ENCODE measurements around the gene CPEB3.
"Not testable (repeated sequence)": the region's sequence is repeated elsewhere in the genome, so short reads cannot be mapped to it uniquely, and the experiment has no call there.

CPEB3 gene

DNA sequence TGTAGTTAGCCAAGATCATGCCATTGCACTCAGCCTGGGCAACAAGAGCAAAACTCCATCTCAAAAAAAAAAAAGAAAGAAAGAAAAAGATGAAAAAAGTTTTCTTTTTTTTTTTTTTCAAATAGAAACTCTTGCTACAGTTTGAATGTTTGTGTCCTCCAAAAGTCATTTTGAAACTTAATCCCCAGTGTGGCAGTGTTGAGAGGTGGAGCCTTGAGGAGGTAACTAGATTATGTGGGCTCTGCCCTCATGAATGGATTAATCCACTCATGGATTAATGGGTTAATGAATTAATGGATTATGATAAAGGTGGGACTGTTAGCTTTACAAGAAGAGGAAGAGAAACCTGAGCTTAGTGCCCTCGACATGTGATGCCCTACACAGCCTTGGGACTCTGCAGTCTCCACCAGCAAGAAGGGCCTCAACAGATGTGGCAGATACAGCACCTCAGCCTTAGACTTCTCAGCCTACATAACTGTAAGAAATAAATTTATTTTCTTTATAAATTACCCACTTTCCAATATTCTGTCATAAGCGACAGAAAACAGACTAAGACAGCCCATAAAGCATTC, 25.1 kb downstream of the CPEB3 start:
- no peak for DNase-seq

DNA sequence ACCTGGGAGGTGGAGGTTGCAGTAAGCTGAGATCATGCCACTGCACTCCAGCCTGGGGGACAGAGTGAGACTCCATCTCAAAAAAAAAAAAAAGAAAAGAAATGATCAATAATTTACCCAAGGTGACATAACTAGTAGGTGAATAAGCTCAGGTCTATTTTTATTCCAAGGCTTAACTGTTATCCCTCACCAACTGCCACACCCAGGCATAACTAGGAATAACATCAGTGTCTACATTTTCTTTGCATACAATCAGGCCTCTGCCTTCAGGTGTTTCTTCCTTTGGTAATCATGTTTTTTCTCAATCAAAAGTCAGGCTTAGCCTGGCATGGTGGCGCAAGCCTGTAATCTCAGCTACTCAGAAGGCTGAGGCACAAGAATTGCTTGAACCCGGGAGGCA, 26.6 kb downstream of the CPEB3 start:
- no peak for DNase-seq

DNA sequence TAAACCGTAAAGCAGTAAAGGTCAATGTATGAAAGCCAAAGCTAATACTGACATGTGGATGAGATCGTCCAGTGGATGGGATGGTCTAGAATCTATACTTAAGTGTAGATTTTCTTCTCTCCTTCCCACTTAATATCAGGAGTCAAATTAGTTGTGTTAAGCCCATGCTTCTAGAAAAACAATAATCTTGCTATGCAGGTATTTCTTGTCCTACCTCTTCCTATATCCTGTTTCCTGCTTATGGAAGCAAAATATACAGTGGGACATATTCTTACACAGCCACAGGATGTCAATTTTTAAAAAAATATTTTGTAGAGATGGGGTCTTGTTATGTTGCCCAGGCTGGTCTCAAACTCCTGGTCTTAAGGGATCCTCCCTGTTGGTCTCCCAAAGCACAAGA, 27.5 kb downstream of the CPEB3 start:
- no peak for DNase-seq

DNA sequence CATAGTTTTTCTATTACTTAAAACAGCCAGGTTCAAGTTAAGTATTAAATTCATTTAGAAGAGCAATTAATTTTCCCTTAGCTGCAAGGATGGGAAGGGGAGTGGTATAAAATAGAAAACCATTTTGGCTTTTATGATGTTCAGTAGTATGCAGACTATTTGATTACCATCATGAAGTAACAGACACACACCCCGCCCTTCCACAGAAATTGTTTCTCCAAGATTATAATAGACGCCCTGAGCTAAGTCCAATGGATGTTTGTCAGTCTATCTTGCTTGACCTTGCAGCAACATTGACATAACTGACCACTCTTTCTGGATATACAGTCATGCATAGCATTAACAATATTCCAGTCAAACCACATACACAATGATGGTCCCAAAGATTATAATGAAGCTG, 42.3 kb downstream of the CPEB3 start:
- no peak for DNase-seq

DNA sequence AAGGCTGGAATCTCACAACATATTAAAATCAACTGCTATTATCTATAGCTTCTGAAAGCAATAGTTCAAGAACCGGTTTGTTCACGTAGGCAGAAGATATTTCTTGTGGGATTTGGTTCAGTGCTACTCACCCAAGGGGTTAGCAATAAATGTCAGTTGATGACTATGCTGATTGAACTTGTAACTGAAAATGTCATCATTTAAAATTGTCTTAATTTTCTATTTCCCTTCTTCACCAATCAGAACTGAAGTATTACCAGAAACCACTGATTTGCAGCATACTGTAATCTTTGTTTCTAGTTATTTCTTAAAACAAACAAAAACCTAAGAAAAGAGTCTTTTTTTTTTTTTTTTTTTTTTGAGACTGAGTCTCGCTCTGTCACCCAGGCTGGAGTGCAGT, 46.1 kb downstream of the CPEB3 start:
- no peak for DNase-seq

DNA sequence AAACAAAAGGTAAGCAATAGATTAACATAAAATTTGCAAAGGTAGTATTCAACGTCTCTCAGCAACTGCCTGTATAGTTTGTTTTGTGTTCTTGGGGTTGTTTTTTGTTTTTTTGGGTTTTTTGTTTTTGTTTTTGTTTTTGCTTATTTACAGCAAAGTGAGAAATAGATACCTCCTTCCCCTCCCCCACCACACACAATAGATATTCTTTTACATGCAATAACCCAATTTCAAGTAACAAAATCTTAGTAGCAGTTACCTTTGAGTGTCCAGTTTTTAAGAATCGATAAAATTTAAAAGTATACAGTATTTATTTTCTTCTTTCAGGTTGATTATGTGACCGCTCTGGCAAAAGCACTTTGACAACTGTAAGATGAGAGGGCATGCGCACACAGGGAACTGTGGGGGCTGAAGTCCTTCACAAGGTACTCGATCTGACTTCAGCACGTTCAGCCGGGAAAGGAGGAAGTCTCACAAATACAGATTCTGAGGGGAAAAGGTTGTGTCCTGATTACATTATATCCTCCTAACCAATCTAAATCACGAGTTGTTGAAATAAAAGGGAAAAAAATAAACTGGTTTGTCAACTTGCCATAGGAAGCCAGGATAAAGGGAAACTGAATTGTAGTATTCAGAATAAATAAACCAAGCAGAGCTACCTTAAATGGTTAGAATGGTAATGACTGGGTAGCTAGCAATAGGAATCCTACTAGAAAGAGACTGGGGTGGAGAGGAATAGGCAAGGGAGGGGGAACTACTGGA, 47.8 kb downstream of the CPEB3 start:
- DNase-seq: peak; percentile 14

DNA sequence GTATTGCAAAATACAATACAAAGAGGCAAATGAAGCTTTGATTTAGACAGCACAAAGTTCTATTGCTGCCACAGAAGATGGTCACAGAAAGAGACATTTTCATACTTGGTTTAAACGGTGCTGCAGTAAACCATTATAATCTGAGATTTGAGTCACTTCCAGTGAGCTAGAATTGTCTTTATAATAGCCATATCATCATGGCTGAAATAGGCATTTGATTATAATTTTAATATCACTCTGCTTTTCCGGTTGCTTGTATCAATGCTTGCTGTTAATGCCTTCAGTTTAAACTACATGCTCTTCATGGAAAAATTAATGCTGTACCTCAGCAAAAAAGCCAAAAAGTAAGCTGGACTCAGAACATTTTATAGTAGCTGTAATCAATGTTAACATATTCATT, 48.5 kb downstream of the CPEB3 start:
- no peak for DNase-seq

DNA sequence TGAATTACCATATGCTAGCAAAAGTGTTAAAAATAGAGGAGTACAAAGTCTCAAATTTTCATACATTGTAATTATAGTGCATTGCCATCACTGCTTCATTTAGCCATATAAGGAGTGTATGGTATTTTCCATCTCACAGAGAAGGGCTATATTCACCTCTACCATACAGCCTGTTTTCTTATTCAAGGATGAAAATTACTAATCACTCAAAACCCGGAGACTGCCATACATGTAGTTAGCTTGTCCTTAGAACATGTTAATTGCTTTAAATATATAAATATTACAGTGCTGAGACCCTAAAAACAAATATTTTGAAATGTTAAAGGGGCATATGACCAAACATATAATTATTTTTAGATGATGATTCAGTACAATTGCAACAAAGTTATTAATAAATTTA, 49.4 kb downstream of the CPEB3 start:
- no peak for DNase-seq

DNA sequence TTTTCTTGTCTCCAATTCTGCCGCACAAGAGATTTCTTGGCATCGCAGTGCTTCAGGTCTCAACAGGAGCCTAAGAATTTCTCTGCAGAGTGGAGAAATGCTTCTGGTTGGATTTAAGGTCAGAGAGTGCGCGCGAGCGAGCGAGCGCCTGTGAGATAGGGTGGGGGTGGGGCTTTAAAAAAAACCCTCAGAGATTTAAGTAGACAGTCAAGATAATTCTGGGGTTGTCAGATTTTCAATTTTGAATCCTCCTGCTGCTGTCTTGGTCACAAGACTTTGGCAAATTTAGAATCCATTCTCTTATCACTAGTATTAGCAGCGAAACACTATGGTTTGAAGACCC, 49.7 kb downstream of the CPEB3 start:
- no peak for DNase-seq

DNA sequence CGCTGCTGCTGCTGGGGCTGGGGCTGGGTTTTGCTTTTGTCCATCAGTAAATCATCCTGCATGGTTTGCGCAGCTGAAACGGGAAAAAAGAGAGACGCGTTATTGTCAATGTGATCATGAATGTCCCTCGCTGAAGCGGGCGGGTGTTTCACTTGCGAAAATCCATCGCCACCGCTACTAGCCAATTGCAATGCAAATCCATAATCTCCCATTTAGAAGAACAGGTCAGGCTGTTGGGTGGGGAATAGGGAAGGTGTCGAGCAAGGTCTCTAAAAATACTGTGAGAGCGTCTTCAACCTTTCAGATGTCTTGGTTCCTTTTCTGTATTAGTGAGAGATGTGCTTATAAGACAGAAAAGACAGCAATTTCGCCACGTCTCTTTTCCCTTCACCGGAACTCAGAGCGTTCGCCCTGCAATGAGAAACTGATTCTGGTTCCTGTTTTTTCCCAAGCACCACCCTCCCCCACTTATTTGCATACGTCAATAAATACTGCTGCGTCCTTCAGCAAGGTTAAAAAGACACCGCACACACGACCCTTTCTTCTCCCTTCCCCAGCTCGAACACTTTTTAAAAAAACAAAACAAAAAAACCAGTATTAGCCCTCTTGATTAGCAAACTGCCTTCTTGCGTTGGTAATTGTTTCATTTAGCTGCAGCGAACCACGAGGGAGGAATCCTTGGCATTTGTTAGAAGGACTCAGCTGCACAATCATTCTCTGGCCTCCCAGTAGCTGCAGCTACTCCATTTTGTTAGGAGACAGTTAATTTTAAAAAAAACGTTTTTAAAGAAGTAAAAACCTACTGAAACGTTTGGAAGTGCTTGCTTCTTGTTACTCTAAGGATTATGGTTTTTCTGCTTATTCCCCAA, 50.4 kb downstream of the CPEB3 start:
- DNase-seq: peak; percentile 2

DNA sequence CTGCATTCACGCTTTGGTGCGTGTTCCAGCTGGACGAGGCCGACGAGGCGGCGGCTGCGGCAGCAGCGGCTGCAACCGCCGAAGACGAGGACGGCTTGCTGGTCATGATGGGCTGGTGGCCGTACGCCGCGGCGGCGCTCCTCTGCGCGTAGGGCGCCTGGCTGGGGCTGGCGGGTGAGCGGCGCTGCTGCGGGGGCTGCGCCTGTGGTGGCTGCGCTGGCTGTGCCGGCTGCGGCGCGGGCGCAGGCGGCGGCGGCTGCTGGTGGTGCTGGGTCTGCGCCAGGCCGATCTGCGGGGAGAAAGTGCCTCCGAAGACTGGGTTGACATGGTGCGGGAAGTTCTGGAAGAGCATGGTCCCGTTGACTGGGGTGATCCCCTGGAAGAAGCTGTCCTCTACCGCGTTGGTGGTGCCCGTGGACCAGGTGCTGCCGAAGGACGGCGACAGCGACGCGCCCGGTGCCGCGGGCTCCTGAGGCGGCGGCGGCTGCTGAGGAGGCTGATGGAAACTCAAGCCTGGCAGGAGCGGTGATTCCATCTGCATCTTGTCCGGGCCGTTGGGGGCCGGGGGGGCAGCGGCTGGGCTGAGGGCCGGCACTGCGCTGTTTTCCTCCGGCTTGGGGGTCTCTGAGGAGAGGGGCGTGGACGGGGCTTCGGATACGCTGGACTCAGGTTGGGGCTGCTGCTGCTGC, 51.1 kb downstream of the CPEB3 start:
- DNase-seq: peak; percentile 5

DNA sequence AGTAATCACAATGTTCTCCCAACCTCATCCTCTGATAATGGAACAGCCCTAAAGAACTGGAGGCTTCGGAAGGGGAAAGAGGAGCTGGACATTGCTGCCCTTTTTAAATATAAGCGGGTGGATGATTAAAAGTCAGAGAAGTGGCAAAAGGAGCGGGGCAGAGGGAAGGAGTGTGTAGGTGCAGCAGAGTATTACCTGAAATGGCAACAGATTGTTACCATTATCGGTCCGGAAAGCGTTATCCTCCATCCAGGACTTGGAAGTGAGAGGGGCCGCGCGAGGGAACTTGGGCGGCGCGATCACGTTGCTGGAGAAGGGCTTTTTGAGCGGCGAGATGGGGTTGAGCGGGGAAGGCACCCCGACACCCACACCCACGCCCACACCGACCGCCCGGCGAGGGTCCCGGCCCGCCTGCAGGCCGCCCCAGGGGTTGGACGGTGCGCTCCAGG, 51.7 kb downstream of the CPEB3 start:
- no peak for DNase-seq

DNA sequence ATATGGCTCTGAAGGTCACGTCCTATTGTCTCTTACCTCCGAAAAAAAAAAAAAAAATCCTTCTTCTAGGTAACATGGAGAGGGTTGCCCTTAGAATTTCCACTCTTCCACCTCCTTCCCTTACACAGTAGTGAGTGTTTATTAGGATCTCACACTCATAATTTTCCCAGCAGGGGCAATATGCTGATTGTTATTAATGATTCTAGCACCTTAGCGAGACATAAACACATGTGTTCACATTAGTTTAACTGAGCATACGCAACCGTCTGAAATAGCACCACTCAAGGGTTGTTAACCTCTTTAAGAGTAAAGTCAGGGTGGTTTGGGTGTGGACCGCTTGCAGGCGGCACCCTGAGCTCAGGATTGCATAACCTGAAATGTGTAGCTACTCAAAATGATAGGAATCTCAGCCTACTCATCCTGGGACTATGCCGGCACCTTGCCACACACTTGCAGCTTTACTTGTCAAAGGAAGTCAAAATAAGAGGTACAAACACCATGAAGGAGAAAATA, 52.2 kb downstream of the CPEB3 start:
- no peak for DNase-seq

DNA sequence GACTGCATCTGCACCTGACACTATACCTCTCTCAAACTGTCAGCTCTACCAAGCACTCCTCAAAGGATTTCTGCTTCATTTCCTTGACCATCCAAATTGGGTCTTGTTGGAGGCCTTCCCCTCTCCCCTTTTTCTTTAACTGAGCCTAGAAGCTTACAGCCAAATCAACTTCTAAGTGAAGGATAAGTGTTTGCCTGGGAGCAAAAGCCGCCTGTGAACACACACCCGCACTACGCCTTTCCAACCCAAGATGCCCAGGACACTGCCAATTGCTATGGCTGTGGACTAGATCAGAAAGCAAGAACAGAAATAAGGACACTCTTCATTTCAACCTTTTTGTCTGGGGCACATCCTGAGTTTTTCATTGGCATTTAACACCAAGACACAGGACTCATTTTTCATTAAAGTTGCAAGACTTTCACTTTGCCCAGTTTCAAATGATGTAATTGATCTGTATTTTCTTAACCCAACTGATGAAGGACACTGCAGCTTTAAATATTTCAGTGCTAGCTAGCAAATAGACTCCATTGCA, 52.8 kb downstream of the CPEB3 start:
- no peak for DNase-seq

DNA sequence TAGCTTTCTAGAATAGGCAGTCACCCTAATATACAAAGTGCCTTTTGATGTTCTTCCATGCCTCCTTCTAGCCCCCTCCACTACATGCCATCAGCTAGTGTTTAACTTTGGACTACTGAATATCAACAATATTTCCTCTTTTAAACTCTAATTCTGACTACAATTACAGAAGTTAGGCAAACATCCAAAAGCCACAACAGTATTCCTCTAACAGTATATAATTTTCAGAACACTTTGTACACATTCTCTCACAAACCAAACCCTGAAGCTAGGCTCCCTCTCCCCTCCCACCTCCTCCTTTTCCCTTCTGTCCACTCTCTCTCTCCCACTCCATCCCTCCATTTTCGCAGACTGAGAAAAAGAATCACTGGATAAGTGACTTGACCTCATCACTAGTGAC, 59.7 kb downstream of the CPEB3 start:
- DNase-seq: no peak

DNA sequence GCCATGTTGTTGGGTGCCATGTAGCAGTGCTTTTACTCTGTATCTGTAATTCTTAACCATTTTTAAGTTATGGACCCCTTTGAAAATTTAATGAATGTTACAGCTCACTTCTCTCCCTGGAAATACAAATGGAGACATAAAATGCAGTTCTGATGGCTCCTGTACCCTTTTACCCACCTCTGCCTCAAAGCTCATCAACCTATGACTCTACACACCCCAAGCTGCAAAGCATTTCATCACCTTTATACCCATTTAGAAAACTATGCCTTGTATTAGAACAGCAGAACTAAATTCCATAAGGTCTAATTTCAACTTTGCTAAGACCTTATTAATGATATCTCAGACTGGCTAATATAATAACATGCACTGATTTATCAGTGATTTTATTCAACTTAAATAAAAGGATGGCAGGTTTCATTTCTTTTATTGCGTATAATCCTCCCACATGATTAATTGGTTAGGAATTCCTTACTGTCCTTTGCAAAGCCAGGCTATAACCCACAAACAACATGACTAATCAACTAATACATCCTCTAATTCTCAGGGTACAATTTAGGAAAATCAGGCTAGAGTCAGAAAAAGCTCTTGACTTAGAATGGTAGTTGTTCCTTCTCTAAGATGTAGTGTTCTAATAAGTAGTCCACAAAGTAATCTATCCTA, 68.1 kb downstream of the CPEB3 start:
- no peak for DNase-seq

DNA sequence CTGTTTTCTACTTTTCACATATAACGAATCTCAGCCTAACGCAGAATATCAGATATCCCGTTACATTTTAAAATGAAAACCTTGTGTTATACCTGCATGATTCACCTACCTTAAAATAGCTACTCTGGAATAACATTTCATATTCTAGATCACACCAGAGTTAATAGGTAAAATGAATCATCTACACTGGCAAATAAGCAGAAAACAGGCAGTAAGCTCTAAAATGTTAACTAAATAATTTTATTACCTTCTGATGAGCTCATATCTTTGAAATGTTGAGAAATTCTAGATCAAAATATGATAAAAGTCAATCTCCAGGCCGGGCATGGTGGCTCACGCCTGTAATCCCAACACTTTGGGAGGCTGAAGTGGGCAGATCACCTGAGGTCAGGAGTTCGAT, 71.3 kb downstream of the CPEB3 start:
- DNase-seq: no peak

DNA sequence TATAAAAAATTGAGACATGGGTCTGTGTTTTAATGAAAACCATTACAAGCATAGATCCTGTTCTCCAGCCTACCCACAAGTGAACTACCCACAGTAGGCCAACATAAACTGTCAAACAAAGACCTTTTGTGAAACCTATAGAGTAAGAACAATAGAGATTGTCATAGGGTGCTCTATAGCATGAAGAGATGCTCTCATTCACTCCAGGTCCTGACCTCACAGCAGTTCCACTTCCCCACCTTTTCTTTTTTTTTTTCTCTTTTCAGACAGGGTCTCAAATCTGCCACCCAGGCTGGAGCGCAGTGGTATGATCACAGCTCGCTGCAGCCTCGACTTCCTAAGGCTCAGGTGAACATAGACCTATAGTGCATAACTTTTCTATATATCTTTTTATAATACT, 72.3 kb downstream of the CPEB3 start:
- no peak for DNase-seq

DNA sequence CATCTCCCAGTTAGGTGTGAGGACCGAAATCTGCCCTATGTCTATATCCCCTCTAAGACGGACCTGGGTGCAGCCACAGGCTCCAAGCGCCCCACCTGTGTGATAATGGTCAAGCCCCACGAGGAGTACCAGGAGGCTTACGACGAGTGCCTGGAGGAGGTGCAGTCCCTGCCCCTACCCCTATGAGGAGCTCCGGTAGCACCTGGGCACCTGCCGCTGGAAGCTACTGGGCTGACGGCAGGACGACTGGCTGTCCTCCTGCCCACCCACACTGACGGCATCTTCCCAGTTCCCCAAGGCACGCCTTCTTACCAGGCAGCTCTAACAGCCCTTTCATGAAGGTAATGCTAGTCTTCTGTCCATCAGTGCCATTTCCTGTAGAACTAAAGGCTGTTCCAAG, 74.3 kb downstream of the CPEB3 start:
- peak; percentile 1 for DNase-seq

DNA sequence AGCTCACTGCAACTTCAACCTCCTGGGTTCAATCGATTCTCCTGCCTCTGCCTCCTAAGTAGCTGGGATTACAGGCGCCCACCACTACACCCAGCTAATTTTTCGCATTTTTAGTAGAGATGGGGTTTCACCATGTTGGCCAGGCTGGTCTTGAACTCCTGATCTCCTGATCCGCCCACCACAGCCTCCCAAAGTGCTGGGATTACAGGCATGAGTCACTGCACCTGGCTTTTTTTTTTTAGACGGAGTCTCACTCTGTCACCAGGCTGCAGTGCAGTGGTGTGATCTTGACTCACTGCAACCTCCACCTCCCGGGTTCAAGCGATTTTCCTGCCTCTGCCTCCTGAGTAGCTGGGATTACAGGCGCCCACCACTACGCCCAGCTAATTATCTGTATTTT, 75.7 kb downstream of the CPEB3 start:
- DNase-seq: not testable (repeated sequence)

DNA sequence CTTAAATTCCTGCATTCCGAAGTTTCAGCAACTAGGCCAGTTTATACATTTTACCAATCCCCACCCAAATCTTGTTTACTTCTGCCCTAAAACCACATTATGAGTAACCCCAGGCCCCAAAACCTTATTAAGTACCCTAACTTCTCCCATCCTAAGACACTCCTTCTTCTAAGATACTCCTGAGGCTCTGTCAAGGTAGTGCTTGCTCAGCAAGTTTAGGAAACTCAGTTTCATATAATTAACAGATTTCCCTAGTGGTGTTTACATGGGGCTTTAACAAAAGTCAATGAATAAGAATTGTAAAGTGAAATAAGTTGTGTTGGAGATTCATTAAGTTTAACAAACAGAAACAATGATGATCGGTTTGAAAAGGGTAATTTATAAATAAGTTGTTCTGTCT, 77.8 kb downstream of the CPEB3 start:
- no peak for DNase-seq

DNA sequence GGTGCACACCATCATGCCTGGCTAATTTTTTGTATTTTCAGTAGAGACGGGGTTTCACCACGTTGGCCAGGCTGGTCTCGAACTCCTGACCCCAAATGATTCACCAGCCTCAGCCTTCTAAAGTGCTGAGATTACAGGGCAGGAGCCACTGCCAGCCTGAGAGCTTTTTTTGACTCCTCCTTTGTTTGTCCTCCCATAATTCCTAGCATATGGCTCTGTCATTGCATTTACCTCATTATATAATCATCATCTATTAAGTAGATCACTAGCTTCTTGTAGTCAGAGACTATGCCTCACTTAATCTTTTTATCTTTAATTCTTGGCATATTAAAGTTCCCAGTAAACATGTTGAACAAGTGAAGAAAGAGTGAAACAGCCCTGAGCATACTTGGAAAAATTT, 82.1 kb downstream of the CPEB3 start:
- no peak for DNase-seq
